ENCODE data around the gene BRD3OS. TPM values are rescaled to one million over a fixed set of nuclear protein-coding genes. Genes with fewer than 3 reads are reported as not detected.

BRD3OS gene
- total and polyA plus RNA-seq, 10 of the 15 experiments (the other 5 are each of a cell fraction or from before 2014, with no cell fraction given), result 2.1 to 13.7 (median 10.7) TPM

DNA sequence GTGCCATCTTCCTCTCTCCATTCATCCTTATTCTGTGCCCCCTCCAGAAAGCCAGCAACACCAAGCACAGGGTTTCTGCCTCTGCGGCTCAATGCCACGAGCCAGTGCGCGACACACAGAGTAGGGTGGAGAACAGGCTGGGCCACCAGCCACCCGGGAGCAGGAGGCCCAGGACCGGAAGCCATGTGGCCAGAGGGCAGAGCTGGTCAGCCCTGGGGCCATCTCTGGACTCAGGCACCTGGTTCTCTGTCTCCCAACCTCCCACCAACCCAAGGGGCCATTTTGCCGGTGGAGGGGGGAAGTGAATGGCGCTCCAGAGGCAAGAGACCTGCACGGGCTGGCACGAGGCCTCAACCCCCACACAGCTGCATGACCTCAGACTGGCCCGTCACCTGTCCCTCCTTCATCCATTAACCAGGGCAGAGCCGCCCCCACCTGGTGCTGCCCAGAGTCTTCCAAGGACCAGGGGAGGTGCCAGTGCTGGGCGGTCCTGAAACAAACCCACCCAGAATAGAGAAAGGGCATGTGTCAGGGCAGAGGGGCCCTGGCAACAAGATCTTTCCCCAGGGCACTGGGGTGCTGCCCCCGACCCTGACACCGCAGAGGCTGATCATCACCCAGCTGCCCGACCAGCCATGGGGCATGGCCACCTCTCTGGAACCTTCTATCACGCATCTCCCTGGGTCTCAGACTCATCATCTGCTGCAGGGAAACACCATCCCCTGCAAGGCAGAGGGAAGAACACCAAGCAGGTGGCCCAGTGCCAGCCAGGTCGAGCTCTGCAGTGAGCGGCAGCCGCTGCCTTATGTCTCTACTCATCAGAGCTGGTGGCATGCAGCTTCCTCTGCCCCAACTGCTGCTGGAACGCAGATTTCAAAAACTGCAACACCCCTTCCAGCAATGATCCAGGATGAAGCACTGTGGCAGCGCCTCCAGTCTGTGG, 45.1 kb upstream of the BRD3OS start (continued):
- TF ChIP-seq, protein P1, sequence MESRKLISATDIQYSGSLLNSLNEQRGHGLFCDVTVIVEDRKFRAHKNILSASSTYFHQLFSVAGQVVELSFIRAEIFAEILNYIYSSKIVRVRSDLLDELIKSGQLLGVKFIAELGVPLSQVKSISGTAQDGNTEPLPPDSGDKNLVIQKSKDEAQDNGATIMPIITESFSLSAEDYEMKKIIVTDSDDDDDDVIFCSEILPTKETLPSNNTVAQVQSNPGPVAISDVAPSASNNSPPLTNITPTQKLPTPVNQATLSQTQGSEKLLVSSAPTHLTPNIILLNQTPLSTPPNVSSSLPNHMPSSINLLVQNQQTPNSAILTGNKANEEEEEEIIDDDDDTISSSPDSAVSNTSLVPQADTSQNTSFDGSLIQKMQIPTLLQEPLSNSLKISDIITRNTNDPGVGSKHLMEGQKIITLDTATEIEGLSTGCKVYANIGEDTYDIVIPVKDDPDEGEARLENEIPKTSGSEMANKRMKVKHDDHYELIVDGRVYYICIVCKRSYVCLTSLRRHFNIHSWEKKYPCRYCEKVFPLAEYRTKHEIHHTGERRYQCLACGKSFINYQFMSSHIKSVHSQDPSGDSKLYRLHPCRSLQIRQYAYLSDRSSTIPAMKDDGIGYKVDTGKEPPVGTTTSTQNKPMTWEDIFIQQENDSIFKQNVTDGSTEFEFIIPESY (IDR thresholded peaks at IDR 0.05), result no peak
- TF ChIP-seq TCF7 (IDR thresholded peaks at IDR 0.05; ENCODE audit: borderline replicate concordance) (no peak), HDGF (IDR thresholded peaks at IDR 0.05) (0 out of 2 replicates have a peak, but pooled peaks have one; percentile 57)

- in situ Hi-C loops (cut with MboI) (no loop called here), intact Hi-C loops (cut with micrococcal nuclease; ENCODE audit: unreplicated experiment) (no loop called here)
- Histone ChIP-seq H3K9ac (ENCODE audit: control insufficient read depth, insufficient read depth, low read length) (no peak overlapping the region), H3K27ac (ENCODE audit: control insufficient read depth, insufficient read depth) (no peak overlapping the region), H3K36me3 (ENCODE audit: control insufficient read depth in 2 of 2, insufficient read depth in 2 of 2, low read length in 1 of 2) (peaks cover 0 to 5% of the 10 kb centered on the region in 2 experiments; a peak in 3 of 4 replicates), H3K4me3 (no peak overlapping the region), H2AFZ (ENCODE audit: control insufficient read depth, low read depth, low read length) (no peak overlapping the region), H3K9me3 (replicated peaks; ENCODE audit: control insufficient read depth, insufficient read depth, low read length) (no peaks in the 10 kb centered on the region), H3K27me3 (replicated peaks in 1 of 2; ENCODE audit: control insufficient read depth in 2 of 2, insufficient read depth in 2 of 2, low read length in 1 of 2) (no peaks in the 10 kb centered on the region), H3K4me1 (ENCODE audit: control insufficient read depth, insufficient read depth, low read length) (peaks cover 15% of the 10 kb centered on the region), H3K4me2 (ENCODE audit: control insufficient read depth, insufficient read depth) (0 out of 2 replicates have a peak overlapping the region, but pooled peaks have one; percentile 79), H3K79me2 (ENCODE audit: control insufficient read depth, insufficient read depth, low read length) (peaks cover 87% of the 10 kb centered on the region), H4K20me1 (ENCODE audit: control insufficient read depth, insufficient read depth) (no peaks in the 10 kb centered on the region; the same call in 1 of the 2 replicates)
- POLR2A ChIA-PET, result interaction anchor here (1.6 kb wide), 1 partner anchor 9 kb away, joined by 4 read pairs; no protein-coding TSS in a partner anchor
- FAIRE-seq, result no peak
- CTCF ChIA-PET, result interaction anchor here (0.7 to 3.5 kb wide), 3 partner anchors 12 to 198 kb away, joined by 3 to 12 read pairs (median 7); no protein-coding TSS in a partner anchor
- RAD21 ChIA-PET (ENCODE audit: unreplicated experiment), result interaction anchor here (3.1 kb wide), 1 partner anchor 25 kb away, joined by 11 read pairs; no protein-coding TSS in a partner anchor
- 87% methylated on average over 24 of the region's 25 CpGs for WGBS (ENCODE audit: insufficient coverage, insufficient replicate concordance, low lambda C conversion rate, missing lambda C conversion rate)
- no peak for TF ChIP-seq ZNF217 (IDR thresholded peaks at IDR 0.05)
- no peak for TF ChIP-seq IKZF1 (conservative IDR thresholded peaks at IDR 0.05)
- no peak for TF ChIP-seq KDM1A (IDR thresholded peaks at IDR 0.05; ENCODE audit: borderline replicate concordance)
- no peak for TF ChIP-seq MYB (IDR thresholded peaks at IDR 0.05; ENCODE audit: borderline replicate concordance, low read depth, low read length)
- TF ChIP-seq MEF2B (IDR thresholded peaks at IDR 0.05; ENCODE audit: partially characterized antibody, poor library complexity, severe bottlenecking), result no peak
- no peak for TF ChIP-seq CBX3 (IDR thresholded peaks at IDR 0.05; ENCODE audit: borderline replicate concordance, low read depth)
- no peak for TF ChIP-seq TCF3 (IDR thresholded peaks at IDR 0.05; ENCODE audit: borderline replicate concordance, insufficient read depth, low read depth, low read length)
- TF ChIP-seq IRF4 (IDR thresholded peaks at IDR 0.05; ENCODE audit: low read depth, low read length), result no peak
- TF ChIP-seq ZSCAN29 (IDR thresholded peaks at IDR 0.05), result no peak
- TF ChIP-seq HCFC1 (IDR thresholded peaks at IDR 0.05; ENCODE audit: low read length), result no peak
- no peak for TF ChIP-seq RFX5 (IDR thresholded peaks at IDR 0.05; ENCODE audit: low read depth, low read length)
- SMC1A ChIA-PET (ENCODE audit: uncharacterized antibody, unreplicated experiment), result interaction anchor here (1.0 kb wide), 1 partner anchor 199 kb away, joined by 3 read pairs; no protein-coding TSS in a partner anchor
- ATAC-seq, result no peak
- DNase-seq (ENCODE audit: low read depth, low spot score), result no peak
- no TSS peak for BruUV-seq (replicated peaks)
Measured at GRCh38 chr9:133980864-133981588, 44.3 kb upstream of the BRD3OS start.

Data from GM12878 (cell line).